ENCODE measurements around the gene DTD1.
"Not testable (repeated sequence)": the region's sequence is repeated elsewhere in the genome, so short reads cannot be mapped to it uniquely, and the experiment has no call there.

Gene DTD1

DNA sequence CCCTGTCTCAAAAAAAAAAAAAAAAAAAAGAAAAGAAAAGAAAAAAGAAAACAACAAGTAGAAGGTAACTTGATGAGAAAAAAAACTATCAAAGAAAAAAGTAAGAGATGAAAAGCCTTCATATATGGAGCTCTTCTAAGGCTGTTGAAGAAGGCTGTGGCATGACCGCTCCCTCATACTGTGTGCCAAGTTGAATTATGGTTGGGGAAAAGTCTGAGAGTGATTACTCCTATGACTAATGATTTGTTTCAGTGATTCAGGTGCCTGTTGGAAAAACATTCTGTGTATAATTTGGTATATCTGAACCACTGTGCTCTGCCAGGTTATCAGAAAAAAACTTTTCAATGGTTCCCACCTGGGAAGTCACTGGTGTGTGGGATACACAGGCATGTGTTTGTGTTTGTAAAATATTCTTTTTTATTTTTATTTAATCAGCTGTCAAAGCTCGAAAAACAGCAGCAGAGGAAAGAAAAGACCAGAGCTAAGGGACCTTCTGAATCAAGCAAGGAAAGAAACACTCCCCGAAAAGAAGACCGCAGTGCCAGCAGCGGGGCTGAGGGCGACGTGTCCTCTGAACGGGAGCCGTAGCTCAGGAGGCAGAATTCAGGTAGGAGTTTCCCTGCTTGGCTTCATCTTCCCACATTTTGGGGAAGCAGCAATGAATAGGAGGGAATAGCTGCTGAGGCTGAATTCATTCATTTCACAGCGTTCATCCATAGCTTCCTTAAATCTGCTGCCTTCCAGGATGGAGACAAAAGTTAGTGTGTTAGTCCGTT is 156.0 kb downstream of the DTD1 start:
- DNase-seq (ENCODE audit: low spot score) = no peak

DNA sequence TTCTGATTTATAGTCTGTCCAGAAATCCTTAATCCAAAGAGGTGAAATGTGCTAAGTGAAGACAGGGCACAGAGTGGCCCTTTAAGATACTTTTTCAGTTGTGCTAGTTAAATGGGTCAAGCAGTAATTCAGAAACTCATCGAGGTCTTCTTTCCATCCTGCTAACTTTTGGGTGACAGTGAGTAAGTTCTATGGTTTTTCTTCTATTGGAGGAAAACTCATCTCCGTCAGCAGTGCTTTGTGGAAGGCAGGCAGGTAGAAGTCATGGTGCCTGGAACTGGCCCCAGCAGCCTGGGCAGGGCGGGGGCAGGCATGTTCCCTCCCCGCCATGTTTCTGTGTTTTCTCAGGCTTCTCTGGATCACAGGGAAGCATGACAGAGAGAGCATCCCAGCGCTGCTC is 159.2 kb downstream of the DTD1 start:
- DNase-seq (ENCODE audit: low spot score) = no peak

DNA sequence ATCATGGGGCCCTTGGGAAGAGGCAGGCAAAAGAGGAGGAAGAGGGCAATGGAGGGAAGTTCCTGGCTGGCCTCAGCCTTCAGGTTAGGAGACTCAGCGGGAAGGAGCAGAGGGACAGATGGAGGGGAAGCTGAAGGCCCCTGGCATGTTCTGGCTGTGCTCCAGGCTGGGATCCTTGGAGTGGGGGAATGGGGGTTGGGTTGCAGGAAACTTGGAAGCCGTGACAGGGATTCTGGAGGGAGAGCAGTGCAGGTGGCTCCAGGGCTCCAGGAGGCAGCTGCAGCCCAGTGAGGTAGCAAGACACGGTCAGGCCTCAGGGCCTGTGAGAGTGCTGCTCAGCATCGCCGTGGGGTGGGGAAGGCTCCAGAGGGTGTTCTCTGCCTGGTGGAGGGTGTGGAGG is 161.1 kb downstream of the DTD1 start:
- DNase-seq (ENCODE audit: low spot score) = no peak

DNA sequence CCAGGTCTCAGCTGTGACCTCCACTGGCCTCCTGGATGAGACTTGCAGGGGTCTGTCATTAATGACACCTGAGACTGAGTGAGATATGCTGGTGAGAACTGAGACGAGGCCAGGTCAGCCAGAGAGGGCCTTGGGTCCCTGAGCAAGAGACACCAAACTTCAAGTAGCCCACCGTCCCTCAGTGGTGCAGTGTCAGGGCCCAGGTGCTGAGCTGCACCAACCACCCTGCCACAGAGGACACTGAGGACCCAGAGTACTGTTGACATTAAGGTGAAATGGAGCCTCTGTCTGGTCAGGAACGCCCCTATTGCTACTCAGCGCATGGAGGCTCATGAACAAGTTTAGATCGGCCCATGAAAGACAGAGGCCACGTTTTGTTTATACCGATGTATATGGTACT is 161.7 kb downstream of the DTD1 start:
- DNase-seq (ENCODE audit: low spot score) = no peak

DNA sequence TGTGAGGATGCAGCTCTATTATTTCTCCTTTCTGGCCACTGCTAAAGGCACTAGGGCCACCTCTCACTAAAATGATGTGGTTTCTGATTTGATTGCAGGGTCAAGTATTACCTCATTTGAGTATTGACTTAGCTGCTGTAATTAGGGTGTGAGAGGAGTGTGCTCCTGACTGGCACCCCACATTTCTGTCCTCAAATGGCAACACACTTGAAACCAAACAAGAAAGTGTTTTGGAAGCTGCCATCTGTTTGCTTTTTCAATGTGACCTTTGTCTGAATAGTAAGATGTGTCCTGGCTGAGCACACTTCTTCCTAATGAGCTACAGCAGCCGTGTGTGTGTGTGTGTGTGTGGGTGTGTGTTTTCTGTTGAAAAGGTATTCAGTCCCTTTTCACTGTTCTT is 162.9 kb downstream of the DTD1 start:
- DNase-seq (ENCODE audit: low spot score) = no peak

DNA sequence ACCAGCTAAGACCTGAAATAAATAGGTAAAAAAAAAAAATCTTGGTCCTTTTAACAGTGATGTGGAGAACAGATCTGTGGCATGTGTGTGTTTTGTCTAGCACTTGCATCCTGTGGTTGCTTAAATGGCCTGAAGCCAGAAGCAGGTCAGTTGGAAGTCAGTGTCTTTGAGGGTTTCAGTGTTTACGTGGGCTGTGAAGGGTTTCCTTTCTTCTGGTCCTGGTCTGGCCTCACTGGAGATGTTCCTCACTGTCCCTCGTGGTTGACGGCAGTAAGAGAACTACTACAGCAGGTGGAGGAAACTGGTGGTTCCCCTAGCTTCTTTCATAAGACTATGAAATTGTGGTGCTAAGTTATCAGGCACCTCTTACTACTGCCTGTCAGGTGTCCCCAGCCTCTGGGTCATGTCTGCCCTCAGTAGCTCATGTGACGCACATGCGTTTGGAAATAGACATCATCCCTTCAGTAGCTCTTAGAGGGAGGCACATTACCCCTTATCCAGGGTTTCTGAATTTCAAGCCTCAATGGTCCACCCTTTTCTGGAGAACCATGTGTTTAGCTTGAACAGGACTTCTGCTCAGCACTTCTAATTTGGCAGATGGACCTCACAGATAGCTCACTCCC is 166.3 kb downstream of the DTD1 start:
- no peak for DNase-seq (ENCODE audit: low spot score)

DNA sequence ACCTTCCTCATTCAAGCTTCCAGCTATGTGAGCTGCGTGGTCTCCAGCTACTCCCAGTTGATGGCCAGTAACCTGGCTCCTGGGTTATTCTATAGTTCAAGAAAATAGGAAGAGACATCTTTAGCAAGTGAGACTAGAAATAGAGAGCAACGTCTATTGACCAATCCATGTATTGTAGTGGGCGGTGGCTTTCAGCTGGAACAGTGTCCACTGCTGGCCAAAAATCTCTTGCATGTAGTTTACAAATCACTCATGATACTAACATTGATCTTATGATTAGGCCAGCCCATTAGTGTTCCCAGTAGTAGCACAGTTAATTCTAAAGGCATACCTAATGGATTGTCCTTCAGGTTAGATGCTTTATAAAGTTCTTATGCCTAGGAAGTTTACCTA is 166.8 kb downstream of the DTD1 start:
- no peak for DNase-seq (ENCODE audit: low spot score)

DNA sequence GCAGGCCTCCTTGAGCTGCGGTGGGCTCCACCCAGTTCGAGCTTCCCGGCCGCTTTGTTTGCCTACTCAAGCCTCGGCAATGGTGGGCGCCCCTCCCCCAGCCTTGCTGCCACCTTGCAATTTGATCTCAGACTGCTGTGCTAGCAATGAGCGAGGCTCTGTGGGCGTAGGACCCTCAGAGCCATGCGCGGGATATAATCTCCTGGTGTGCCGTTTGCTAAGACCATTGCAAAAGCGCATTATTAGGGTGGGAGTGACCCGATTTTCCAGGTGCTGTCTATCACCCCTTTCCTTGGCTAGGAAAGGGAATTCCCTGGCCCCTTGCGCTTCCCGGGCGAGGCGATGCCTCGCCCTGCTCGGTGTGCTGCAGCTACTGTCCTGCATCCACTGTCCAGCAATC is 173.0 kb downstream of the DTD1 start:
- DNase-seq (ENCODE audit: low spot score) = not testable (repeated sequence)

DNA sequence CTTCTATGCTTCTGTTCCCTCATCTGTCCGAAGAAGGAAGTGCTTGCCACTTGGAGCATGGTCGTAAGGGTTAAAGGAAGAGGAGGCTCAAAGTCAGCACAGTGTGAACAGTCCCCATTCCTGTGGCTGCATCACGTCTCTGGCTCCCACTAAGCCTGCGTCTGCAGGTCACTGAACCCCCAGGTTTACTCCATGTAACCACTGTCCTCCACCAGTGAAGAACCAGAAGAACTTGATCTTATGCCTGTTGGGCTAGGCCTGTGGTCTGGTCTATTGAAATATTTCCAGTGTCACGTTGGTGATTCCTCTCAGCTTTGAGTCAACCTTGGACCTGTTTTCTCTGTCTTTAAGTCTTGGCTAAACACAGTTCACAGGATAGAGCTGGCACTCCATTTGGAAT is 179.8 kb downstream of the DTD1 start:
- no peak for DNase-seq (ENCODE audit: low spot score)

DNA sequence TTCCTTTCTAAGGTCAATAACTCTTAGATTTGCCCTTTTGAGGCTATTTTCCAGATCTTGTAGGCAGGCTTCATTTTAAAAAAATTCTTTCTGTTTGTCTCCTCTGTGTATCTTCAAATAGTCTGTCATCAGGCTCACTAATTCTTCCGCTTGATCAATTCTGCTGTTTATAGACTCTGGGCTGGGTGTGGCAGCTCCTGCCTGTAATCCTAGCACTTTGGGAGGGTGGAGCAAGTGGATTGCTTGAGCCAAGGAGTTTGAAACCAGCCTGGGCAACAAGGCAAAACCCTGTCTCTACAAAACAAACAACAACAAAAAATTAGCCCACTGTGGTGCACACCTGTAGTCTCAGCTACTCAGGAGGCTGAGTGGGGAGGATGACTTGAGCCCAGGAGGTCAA is 185.7 kb downstream of the DTD1 start:
- no peak for DNase-seq (ENCODE audit: low spot score)

DNA sequence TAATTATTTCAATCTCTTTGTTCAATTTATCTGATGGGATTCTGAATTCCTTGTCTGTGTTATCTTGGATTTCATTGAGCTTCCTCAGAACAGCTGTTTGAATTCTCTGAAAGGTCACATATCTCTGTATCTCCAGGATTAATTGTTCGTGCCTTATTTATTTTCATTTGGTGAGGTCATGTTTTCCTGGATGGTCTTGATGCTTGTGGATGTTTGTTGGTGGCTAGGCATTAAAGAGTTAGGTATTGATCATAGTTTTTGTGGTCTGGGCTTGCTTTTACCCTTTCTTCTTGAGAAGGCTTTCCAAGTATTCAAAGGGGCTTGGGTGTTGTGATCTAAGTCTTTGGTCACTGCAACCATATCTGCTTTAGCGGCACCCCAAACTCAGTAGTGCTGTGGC is 186.4 kb downstream of the DTD1 start:
- DNase-seq (ENCODE audit: low spot score) = no peak

DNA sequence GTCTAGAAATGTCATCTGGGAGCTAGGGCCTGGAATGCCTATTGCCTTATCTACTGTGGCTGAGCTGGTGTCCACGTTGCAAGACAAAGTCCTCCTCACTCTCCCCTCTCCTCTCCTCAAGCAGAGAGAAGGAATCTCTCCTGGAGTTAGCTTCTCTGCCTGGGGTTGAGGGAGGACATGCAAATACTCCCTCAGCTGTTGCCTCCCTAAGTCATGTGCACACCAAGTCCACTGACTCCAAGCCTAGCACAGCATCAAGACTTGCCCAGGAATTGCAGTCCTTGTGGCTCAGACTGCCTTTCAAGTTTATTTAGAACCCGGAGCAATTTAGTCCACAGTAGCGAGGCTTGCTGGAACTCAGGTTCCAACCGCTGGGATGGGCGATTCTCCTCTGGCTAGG is 187.8 kb downstream of the DTD1 start:
- DNase-seq (ENCODE audit: low spot score) = no peak

DNA sequence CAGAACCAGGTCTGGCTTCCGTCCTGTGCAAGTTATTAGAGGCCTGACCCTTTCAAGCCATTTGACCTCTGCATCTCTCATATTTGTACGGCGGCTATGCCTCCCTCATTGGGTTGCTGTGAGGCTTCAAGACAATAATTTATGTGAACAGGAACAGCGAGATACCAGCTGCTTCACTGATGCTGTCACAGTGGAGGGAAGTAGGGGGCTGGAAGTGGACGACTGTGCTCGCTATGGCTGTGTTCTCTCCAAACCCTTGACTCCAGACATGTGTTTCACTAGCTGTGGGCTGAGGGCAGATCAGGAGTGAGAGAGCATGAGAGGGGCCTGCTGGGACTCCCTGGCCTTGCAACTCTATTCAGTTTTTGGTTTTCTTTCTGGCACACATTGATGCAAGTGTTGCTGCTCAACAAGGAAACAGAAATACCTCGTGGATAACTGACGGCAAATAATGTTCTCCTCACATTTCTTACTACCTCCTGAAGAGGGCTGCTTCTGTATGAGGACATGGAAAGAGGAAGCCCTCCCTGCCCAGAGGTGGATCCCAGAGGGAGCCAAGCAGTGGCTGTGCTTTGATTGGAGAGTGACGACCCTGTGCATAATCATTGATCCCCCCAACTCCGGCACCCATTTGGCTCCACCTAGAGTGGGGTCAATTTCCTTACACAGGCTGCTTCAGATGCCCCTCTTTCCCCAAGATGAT is 191.0 kb downstream of the DTD1 start:
- DNase-seq (ENCODE audit: low spot score) = no peak

DNA sequence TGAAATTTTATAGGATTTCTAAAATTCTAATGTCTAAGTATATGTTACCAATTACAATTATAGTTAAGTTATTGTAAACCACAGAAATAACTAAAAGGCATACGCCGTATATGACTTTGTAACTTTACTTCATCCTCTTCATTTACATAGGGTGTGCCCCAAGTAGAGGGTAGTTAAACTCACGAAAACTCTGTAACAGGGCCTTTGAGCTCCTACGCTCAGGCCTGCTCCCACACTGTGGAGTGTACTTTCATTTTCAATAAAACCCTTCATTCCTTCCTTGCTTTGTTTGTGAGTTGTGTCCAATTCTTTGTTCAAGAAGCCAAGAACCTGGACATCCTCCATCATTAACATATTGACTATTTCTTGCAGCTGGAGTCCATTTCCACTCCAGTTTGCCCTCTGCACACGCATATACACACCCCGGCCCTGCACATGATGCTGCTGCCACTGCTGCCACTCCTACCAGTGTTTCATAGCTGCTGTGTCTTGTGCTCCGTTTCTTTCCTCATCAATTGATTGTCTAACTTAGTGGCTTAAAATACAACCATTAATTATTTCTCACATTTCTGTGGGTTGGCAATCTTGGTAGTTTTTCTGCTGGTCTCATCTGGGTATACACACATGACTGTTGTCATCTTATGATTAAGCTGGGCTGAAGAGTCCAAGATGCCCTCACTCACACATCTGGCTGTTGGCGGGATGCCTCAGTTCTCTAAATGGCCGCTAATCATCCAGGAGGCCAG is 192.7 kb downstream of the DTD1 start:
- DNase-seq (ENCODE audit: low spot score) = no peak

DNA sequence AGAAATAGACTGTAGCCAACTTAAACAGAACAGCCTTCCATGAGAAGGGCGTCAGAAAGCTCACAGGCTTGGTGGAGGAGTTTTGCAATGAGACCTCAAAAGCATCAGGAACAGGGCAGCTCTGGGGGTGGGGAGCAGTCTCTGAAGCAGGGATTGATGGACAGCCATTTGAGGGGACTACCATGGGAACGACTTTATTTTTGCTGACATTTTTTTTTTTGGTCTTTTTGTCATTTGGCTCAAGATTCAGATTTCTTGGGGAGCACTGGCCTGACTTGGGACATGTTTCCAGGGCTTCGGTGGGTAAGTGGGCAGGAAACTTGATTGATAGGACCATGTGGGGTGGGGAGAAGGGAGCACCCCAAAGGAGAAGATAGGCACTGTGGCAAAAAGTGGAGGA is 193.7 kb downstream of the DTD1 start:
- no peak for DNase-seq (ENCODE audit: low spot score)

DNA sequence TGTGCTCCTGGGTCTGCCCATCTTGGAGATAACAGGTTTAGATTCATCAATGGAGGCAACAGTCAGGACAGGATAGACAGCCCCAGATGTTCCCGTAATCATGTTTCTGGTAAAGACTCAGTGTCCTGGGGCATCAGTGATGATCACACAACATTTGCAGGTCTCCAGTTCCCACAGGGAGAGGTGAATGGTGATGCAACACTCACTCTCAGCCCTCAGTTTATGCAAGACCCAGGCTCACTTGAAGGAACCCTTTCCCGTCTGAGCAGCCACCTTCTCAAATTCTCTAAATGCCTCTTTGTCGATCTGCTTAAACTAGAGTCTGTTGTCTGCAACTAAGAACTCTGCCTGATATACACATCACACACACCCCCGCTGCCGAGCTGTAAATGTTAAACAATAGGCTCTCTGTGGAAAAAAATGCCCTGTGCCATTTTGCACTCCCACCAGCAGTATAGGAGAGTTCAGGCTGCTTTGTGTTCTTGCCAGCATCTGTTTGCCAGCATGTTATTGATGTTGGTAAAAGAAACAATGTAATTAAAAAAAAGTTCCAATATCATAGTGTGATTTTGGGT is 195.6 kb downstream of the DTD1 start:
- no peak for DNase-seq (ENCODE audit: low spot score)

DNA sequence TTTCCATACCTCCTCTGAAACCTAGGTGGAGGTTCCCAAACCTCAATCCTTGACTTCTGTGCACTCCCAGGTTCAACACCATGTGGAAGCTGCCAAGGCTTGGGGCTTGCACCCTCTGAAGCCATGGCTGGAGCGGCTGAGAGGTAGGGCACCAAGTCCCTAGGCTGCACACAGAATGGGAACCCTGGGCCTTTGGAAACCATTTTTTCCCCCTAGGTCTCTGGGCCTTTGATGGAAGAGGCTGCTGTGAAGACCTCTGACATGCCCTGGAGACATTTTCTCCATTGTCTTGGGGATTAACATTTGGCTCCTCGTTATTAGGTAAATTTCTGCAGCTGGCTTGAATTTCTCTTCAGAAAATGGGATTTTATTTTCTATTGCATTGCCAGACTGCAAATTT is 199.2 kb downstream of the DTD1 start:
- not testable (repeated sequence) for DNase-seq (ENCODE audit: low spot score)

DNA sequence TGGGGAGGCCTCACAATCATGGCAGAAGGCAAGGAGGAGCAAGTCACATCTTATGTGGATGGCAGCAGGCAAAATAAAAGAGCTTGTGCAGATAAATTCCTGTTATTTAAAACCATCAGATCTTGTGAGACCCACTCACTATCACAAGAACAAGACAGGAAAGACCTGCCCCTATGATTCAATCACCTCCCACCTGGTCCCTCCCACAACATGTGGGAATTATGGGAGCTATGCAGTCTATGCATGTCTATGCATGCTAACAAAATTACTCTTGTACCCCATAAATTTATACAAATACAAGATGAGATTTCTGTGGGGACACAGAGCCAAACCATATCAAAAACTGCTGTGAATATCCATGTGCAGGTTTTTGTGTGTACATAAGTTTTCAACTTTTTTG is 200.2 kb downstream of the DTD1 start:
- DNase-seq (ENCODE audit: low spot score) = no peak

DNA sequence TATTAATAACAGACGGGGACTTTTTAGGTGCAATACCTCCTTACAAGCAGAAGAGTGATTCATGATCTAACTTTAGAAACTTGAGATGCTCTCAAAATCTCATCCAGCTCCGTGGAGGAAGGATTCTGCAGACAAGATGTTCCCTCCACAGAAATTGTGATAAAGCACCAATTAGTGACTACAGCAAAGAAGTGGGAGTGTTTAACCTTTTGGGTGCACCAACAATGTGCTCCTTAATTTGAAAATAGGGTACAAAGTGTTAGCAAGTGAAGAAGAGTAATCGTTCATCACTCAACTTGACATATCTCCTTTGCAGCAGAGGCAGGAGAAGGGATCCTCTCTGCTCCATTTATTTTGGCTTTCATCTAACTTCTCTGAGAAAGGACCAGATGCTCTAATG is 202.9 kb downstream of the DTD1 start:
- no peak for DNase-seq (ENCODE audit: low spot score)

DNA sequence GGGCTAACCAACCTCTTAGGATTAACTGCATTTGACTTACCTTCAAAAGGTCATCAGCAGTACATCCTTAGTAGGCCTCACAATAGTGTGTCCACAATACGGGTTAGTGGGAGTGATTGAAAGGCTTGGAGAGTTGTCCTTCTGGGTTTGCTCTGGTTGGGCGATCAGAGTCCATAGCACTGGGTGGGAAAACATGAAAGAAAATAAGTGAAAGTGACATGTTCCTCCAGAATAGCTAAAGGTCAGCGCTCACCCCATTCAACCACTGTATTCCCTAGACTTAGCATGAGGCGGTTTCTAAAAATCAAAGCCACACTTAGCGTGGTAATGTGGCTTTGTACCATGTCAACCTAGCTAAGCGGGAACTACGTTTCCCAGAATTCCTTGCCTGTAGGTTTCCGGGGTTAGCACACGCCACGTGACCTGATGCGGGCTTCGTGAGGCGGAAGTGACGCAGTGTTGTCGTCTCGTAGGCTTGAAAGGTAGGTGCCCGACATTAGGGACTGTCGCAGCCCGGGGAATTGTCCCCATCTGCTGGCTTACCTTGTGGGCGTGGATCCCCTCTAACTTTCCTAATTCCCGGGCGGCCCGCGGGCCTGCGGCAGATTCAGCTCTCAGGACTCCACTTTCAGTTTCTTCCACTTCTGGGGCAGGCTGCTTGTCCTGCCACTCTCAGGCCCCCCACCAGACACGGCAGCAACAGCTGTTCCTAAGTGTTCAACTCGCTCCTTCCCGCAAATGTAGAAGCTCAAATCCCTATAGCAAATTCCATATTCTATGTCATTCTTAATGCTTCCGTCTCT is 206.0 kb downstream of the DTD1 start:
- peak; percentile 82 for DNase-seq (ENCODE audit: low spot score)

DNA sequence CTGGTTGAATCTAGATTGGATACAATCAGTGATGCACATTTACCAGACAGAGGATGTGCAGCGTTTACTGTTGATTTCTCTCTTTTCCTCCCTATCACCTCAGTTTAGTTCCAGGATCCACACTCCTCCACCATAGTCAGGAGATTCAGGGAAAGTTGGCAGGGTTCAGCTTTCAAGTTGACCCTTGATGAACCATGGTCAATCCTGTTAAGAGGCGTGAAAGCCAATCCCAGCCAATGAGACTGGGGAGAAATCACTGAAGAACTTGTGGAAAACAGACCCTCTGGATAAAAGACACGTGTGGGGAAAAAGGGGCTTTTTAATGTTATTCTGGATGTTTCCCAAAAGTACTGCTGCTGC is 206.6 kb downstream of the DTD1 start:
- DNase-seq (ENCODE audit: low spot score) = no peak

DNA sequence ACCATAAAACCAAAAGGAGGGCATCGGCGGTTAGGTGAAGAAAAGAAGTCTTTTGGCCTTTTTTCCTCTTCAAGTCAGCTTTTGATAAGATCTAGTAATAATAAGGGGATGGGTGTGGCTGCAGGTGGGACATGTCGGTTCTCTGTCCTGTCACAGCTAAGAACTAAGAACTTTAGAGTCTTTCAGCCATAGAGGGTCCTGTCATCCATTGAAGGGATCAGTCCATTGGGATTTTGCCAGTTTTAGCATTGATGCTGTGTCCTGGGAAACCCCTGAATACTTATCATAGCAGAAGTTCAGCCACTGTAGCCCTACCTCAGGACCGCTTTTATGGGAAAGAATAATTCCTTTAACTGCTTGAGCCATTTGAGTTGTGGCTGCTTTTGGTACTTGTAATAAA is 207.5 kb downstream of the DTD1 start:
- DNase-seq (ENCODE audit: low spot score) = no peak
